VCaP (cell line): ENCODE measurements around the gene CCDC146.
A peak's percentile ranks its signal among the peaks of the same experiment; 100 is the strongest.
"Not testable (repeated sequence)": the region's sequence is repeated elsewhere in the genome, so short reads cannot be mapped to it uniquely, and the experiment has no call there.

Experiments used
- H3K27ac ChIP-seq: fragments of 450-650 bp; 2 replicates; pipeline ENCODE4 v1.5.1; 2017
- CTCF ChIP-seq: fragments of 450-650 bp; conservative IDR thresholded peaks from 2 replicates; pipeline ENCODE4 v1.5.1; 2017; ENCODE audit warnings: mild to moderate bottlenecking, moderate library complexity

Gene CCDC146, protein sequence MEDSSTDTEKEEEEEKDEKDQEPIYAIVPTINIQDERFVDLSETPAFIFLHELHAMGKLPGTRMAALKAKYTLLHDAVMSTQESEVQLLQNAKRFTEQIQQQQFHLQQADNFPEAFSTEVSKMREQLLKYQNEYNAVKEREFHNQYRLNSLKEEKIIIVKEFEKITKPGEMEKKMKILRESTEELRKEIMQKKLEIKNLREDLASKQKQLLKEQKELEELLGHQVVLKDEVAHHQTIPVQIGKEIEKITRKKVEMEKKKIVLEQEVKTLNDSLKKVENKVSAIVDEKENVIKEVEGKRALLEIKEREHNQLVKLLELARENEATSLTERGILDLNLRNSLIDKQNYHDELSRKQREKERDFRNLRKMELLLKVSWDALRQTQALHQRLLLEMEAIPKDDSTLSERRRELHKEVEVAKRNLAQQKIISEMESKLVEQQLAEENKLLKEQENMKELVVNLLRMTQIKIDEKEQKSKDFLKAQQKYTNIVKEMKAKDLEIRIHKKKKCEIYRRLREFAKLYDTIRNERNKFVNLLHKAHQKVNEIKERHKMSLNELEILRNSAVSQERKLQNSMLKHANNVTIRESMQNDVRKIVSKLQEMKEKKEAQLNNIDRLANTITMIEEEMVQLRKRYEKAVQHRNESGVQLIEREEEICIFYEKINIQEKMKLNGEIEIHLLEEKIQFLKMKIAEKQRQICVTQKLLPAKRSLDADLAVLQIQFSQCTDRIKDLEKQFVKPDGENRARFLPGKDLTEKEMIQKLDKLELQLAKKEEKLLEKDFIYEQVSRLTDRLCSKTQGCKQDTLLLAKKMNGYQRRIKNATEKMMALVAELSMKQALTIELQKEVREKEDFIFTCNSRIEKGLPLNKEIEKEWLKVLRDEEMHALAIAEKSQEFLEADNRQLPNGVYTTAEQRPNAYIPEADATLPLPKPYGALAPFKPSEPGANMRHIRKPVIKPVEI

GRCh38 chr7:77121860-77122681 lies at the start of gene CCDC146:
Gene CCDC146 (plus strand): TSS chr7:77122615. CDS start chr7:77167669, 45,054 bp downstream.
- H3K27ac ChIP-seq = peak within 1 kb of the TSS; percentile 38

- not testable (repeated sequence) for H3K27ac ChIP-seq
Observed at GRCh38 chr7:77074786-77075396, 47.5 kb upstream of the CCDC146 start.

- H3K27ac ChIP-seq = not testable (repeated sequence)
Observed at GRCh38 chr7:77077060-77077459, 45.4 kb upstream of the CCDC146 start.

DNA sequence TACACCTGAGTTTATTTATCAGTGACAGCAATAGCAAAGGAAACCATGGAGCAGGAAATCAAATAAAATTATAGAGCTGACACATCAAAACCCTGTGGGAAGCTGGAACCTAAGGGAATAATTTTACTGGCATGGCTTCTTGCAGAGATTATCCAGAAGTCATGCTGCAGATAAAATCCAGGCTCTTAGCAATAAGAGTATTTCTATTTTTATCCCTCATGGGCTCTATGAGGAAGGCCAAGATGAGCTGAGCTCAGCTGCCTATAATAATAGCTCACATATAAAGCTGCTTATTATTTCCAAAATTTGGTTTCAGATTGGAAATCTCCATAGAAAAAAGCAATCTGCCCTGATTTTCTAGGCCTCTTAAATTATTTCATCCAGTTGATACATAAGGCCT lies 43.3 kb upstream of the CCDC146 start:
- not testable (repeated sequence) for H3K27ac ChIP-seq

GRCh38 chr7:77079624-77080023 lies 42.8 kb upstream of the CCDC146 start:
- not testable (repeated sequence) for H3K27ac ChIP-seq

- H3K27ac ChIP-seq = not testable (repeated sequence)
Observed at GRCh38 chr7:77080236-77080635, 42.2 kb upstream of the CCDC146 start.

DNA sequence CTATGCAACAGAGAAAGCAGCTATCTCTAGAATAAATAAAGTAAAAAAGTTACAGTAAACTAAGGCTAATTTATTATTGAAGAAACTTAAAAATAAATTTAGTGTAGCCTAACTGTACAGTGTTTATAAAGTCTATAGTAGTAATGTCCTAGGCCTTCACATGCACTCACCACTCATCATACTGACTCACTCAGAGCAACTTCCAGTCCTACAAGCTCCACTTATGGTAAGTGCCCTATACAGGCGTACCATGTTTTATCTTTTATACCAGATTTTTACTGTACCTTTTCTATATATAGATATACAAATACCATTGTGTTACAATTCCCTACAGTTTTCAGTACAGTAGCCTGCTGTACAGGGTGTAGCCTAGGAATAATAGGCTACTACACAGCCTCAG lies 40.2 kb upstream of the CCDC146 start:
- not testable (repeated sequence) for H3K27ac ChIP-seq

DNA sequence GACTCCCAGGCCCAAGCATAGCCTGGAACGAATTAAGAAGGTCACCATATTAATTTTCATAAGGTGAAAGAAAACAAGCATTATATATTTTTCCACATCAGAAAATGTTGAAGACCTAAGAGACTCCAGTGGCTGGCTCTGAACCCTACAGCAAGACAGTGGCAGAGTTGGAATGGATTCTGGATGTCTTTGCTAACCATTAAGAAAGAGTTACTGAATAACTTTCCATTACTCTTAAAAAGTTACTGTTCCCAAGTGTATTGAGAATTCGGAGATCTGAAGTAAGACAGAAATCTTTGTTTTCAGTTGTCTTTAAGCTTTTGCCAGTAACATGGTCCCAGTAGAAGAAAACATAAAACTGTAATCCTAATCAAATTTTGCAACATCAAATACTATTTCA lies 30.1 kb upstream of the CCDC146 start:
- not testable (repeated sequence) for H3K27ac ChIP-seq

DNA sequence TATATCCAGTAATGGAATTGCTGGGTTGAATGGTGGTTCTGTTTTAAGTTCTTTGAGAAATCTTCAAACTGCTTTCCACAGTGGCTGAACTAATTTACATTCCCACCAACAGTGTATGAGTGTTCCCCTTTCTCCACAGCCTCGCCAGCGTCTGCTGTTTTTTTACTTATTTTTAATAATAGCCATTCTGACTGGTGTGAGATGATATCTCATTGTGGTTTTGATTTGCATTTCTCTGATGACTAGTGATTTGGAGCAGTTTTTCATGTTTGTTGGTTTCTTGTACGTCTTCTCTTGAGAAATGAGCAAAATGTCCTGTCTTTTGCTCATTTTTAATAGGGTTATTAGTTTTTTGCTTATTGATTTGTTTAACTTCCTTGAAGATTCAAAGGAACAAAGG lies 21.9 kb upstream of the CCDC146 start:
- not testable (repeated sequence) for H3K27ac ChIP-seq

- H3K27ac ChIP-seq = not testable (repeated sequence)
Observed at GRCh38 chr7:77101187-77101586, 21.2 kb upstream of the CCDC146 start.

GRCh38 chr7:77102671-77103070 lies 19.7 kb upstream of the CCDC146 start:
- H3K27ac ChIP-seq = not testable (repeated sequence)

DNA sequence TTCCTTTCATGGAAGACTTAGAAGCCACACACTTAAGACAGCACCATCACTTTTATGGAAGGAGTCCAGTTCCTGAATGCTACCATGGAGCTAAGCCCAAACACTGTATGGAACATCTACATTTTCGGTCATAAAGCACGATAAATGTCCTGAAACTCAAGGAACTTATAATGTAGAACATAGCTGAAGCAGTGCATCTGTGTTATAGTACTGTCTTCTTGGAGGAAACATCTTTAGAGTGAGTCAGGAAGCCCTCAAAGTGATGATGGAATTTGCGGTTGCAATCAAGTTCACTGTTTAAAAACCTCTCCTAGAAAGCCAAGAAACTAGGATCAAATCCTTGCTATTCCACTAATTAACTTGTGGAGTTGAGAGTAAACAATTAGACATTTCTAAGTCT lies 16.5 kb upstream of the CCDC146 start:
- not testable (repeated sequence) for H3K27ac ChIP-seq

DNA sequence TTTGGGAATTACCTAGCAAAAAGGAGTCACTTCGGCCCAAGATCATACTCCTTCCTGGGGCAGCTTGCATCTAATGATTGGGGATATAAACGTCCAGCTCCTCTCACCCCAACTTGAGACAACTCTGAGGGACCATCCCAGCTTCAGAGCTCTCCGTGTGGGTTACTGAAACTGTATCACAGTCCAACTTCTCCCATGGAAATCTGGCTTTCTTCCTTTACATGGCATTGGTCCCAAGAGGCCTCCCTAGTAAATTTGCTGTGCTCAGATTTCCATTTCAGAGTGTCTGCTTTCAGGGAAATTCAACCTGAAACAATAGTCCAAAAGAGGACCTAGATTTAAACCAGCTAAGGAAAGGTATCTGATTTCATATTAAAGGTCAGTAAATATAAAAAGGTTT lies 14.8 kb upstream of the CCDC146 start:
- H3K27ac ChIP-seq = not testable (repeated sequence)

- H3K27ac ChIP-seq = not testable (repeated sequence)
Observed at GRCh38 chr7:77108362-77108761, 14.1 kb upstream of the CCDC146 start.

DNA sequence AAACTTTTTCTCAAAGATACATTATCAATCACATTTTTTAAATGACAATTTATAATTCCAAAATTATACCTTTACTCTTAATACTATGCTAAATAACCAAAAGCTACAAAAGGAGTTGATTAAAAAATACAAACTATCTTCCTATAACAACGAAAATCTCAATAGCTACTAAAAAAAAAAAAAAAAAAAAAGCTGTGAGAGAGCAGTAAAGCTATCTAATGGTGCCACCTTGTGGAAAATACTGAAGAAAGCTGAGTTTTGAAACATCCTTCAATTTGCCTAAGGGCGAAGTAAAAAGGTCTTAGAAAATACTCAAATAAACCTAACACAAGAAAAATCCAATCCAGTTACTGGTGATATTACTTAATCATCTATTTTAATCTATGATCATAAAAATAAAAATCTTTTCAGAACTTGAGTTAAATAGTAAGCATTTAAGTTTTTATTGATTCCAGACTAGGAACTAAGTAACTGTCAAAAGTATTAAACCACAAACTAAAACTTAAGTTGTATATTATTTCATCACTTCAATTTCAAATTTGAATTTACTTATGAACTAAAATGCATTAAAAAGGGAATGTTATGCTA lies 9.6 kb upstream of the CCDC146 start:
- peak; percentile 52 for TF ChIP-seq CTCF
- H3K27ac ChIP-seq = not testable (repeated sequence)

DNA sequence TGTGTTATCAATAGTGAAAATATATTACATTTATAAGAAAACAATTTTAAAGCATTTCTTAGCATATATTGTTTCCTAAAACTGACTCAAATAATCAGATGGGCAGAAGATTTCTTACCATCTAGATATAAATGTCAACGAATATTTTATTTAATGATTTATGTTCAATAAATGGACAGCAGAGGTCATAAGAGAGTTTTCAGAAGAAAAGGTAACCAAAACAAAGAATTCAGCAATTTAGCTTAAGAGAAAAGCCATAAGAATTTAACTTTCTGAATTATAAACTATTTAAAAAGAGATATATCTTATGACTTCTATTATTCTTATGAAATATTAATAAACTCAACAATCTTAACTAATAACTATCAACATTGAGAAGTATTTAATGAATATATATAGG lies 3.1 kb downstream of the CCDC146 start:
- not testable (repeated sequence) for H3K27ac ChIP-seq

GRCh38 chr7:77127009-77127408 lies 4.6 kb downstream of the CCDC146 start:
- H3K27ac ChIP-seq = not testable (repeated sequence)

DNA sequence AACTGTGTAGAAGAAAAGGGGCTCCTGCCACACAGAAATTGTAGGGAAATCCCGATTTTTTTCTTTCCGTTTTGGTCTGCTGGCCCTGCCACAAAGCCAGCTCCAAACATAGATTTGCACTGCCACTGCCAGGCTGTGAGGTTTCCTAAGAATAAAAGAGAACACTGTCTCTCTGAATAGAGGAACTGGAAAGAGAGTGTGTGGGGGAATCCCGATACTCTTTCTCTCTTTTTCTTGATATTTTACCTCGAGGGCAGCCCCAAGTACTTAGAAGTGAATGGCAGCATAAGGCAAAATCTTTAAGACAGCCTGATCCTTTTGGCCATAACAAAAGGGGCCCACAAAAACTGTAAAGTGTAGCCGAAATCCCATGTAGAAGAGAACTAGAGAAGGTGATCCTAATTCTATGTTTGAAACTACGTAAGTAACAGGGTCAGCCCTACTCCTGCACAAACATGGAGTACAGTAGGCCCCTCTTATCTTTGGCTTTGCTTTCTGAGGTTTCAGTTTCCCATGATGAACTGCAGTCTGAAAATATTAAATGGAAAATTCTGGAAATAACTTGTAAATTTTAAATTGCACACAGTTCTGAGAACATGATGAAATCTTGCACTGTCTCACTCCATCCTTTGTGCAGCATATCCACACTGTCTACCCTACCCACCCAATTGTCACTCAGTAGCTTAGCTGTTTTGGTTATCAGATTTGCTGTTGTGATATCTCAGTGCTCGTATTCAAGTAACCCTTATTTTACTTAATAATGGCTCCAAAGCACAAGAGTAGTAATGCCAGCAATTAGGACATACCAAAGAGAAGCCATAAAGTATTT lies 6.4 kb downstream of the CCDC146 start:
- not testable (repeated sequence) for H3K27ac ChIP-seq

GRCh38 chr7:77131781-77132180 lies 9.4 kb downstream of the CCDC146 start:
- not testable (repeated sequence) for H3K27ac ChIP-seq
